Neural cell (in vitro differentiated cells): ENCODE measurements around the gene MFRP.

Experiments
- EZH2 ChIP-seq: fragments of 200-600, 300-800 bp; shearing (Covaris generic), sonication (generic); IDR thresholded peaks from 2 replicates; pipeline ENCODE4 v1.6.1; 2014; ENCODE audit warnings: antibody characterized with exemption, low read length, borderline replicate concordance, mild to moderate bottlenecking; ENCODE audit not compliant: insufficient read depth, poor library complexity, severe bottlenecking
- POLR2AphosphoS5 ChIP-seq: IDR thresholded peaks from 2 replicates; pipeline ENCODE4 v1.6.1; 2012
- TAF1 ChIP-seq: IDR thresholded peaks from 2 replicates; pipeline ENCODE4 v1.6.1; 2012; ENCODE audit warnings: low read depth
- TF ChIP-seq, protein P1 (sequence below): fragments of 450-650 bp; IDR thresholded peaks from 2 replicates; pipeline ENCODE4 v1.5.1; 2014; ENCODE audit warnings: antibody characterized with exemption, mild to moderate bottlenecking, moderate library complexity; ENCODE audit not compliant: poor library complexity, severe bottlenecking
- TF ChIP-seq, protein P2 (sequence below): IDR thresholded peaks from 2 replicates; pipeline ENCODE4 v1.6.1; 2012; ENCODE audit warnings: borderline replicate concordance

DNA sequence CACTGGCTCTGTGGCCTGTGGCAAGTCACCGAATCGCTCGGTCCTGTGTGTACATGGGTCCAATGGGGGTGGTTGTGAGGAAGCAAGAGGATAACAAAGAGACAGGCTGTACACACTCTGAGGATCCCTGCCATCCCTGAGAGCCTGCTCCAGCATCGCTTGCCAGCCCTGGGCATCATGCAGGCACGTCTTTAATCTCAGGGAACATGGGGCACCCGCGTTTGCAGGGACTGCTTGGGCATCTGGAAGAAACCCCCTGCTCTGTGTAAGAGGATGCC lies 4.5 kb downstream of the MFRP start:
- TF ChIP-seq, protein P1, sequence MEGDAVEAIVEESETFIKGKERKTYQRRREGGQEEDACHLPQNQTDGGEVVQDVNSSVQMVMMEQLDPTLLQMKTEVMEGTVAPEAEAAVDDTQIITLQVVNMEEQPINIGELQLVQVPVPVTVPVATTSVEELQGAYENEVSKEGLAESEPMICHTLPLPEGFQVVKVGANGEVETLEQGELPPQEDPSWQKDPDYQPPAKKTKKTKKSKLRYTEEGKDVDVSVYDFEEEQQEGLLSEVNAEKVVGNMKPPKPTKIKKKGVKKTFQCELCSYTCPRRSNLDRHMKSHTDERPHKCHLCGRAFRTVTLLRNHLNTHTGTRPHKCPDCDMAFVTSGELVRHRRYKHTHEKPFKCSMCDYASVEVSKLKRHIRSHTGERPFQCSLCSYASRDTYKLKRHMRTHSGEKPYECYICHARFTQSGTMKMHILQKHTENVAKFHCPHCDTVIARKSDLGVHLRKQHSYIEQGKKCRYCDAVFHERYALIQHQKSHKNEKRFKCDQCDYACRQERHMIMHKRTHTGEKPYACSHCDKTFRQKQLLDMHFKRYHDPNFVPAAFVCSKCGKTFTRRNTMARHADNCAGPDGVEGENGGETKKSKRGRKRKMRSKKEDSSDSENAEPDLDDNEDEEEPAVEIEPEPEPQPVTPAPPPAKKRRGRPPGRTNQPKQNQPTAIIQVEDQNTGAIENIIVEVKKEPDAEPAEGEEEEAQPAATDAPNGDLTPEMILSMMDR, result no peak
- TF ChIP-seq EZH2 (no peak), TAF1 (no peak), POLR2AphosphoS5 (no peak)
- TF ChIP-seq, protein P2, sequence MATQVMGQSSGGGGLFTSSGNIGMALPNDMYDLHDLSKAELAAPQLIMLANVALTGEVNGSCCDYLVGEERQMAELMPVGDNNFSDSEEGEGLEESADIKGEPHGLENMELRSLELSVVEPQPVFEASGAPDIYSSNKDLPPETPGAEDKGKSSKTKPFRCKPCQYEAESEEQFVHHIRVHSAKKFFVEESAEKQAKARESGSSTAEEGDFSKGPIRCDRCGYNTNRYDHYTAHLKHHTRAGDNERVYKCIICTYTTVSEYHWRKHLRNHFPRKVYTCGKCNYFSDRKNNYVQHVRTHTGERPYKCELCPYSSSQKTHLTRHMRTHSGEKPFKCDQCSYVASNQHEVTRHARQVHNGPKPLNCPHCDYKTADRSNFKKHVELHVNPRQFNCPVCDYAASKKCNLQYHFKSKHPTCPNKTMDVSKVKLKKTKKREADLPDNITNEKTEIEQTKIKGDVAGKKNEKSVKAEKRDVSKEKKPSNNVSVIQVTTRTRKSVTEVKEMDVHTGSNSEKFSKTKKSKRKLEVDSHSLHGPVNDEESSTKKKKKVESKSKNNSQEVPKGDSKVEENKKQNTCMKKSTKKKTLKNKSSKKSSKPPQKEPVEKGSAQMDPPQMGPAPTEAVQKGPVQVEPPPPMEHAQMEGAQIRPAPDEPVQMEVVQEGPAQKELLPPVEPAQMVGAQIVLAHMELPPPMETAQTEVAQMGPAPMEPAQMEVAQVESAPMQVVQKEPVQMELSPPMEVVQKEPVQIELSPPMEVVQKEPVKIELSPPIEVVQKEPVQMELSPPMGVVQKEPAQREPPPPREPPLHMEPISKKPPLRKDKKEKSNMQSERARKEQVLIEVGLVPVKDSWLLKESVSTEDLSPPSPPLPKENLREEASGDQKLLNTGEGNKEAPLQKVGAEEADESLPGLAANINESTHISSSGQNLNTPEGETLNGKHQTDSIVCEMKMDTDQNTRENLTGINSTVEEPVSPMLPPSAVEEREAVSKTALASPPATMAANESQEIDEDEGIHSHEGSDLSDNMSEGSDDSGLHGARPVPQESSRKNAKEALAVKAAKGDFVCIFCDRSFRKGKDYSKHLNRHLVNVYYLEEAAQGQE, result no peak
